GM18951 (cell line): Measurements from ENCODE around the gene PTPA.
"Not testable (repeated sequence)": the region's sequence is repeated elsewhere in the genome, so short reads cannot be mapped to it uniquely, and the experiment has no call there.

ENCODE experiments used
- POLR2A ChIP-seq: IDR thresholded peaks from 4 replicates; pipeline ENCODE4 v1.6.1; 2011; ENCODE audit warnings: mild to moderate bottlenecking; ENCODE audit not compliant: insufficient read length, insufficient read depth; ENCODE audit errors: extremely low read depth
- in situ Hi-C: fragments of 300-500 bp; cut with MboI; formaldehyde crosslinking; loops from one replicate; pipeline ENCODE4 v1.12.0; 2022; ENCODE audit warnings: low sequenced_read_pairs, mixed read lengths, inconsistent platforms; ENCODE audit not compliant: unreplicated experiment

The PTPA gene

GRCh38 chr9:129191234-129191633 is 80.0 kb downstream of the PTPA start:
- TF ChIP-seq POLR2A: no peak

GRCh38 chr9:129193655-129194054 is 82.4 kb downstream of the PTPA start:
- no peak for TF ChIP-seq POLR2A
- in situ Hi-C loops: no loop called here

More at GRCh38 chr9:129191234-129191633, 80.0 kb downstream of the PTPA start:
- in situ Hi-C loops: no loop called here

GRCh38 chr9:129194221-129194620 is 83.0 kb downstream of the PTPA start:
- TF ChIP-seq POLR2A: no peak

GRCh38 chr9:129195606-129196005 is 84.4 kb downstream of the PTPA start:
- in situ Hi-C loops: no loop called here
- TF ChIP-seq POLR2A: no peak

More at GRCh38 chr9:129194221-129194620, 83.0 kb downstream of the PTPA start:
- in situ Hi-C loops: no loop called here

- in situ Hi-C loops: not testable (repeated sequence)
These were observed 85.8 kb downstream of the PTPA start for GRCh38 chr9:129197045-129197444.

GRCh38 chr9:129197978-129198318 is 86.7 kb downstream of the PTPA start:
- TF ChIP-seq POLR2A: no peak
- in situ Hi-C loops: no loop called here
